Activated T-helper 1 cell treated with anti-CD3 and anti-CD28 coated beads, Interleukin-2, amount 50 U/mL, for 16 hours (primary cell): Measurements from ENCODE around the gene GDI2.
"Not testable (repeated sequence)": the region's sequence is repeated elsewhere in the genome, so short reads cannot be mapped to it uniquely, and the experiment has no call there.

Experiments used
- DNase-seq, 2 donors: peaks; one replicate each; pipeline ENCODE4 v3.0.0-alpha.2; 2020; ENCODE audit warnings: low read depth in 1 of 2, low spot score in 1 of 2

GDI2 gene

GRCh38 chr10:5788969-5789368 is 24.3 kb downstream of the GDI2 start:
- DNase-seq = no peak

- no peak for DNase-seq
Observed at GRCh38 chr10:5783300-5783699, 29.9 kb downstream of the GDI2 start.

GRCh38 chr10:5782174-5782573 is 31.1 kb downstream of the GDI2 start:
- no peak for DNase-seq

- no peak for DNase-seq
Observed at GRCh38 chr10:5779730-5780129, 33.5 kb downstream of the GDI2 start.

GRCh38 chr10:5777758-5778157 is 35.5 kb downstream of the GDI2 start:
- DNase-seq = not testable (repeated sequence)

- DNase-seq = no peak
Observed at GRCh38 chr10:5776881-5777197, 36.4 kb downstream of the GDI2 start.

GRCh38 chr10:5776136-5776880 is 36.9 kb downstream of the GDI2 start:
- DNase-seq = no peak

- peak; percentile 66 to 67 for DNase-seq
Observed at GRCh38 chr10:5775685-5776084, 37.5 kb downstream of the GDI2 start.

- DNase-seq = no peak
Observed at GRCh38 chr10:5774987-5775620, 38.1 kb downstream of the GDI2 start.

- DNase-seq = no peak
Observed at GRCh38 chr10:5766189-5766588, 47.0 kb downstream of the GDI2 start.

GRCh38 chr10:5765617-5766016 is 47.6 kb downstream of the GDI2 start:
- no peak for DNase-seq

- DNase-seq = no peak
Observed at GRCh38 chr10:5764422-5765297, 48.6 kb downstream of the GDI2 start.

- DNase-seq = no peak
Observed at GRCh38 chr10:5762531-5762930, 50.7 kb downstream of the GDI2 start.

- no peak for DNase-seq
Observed at GRCh38 chr10:5761220-5761619, 52.0 kb downstream of the GDI2 start.

GRCh38 chr10:5760515-5760914 is 52.7 kb downstream of the GDI2 start:
- DNase-seq = no peak

GRCh38 chr10:5758927-5759326 is 54.3 kb downstream of the GDI2 start:
- DNase-seq = no peak

GRCh38 chr10:5757766-5758517 is 55.3 kb downstream of the GDI2 start:
- no peak for DNase-seq

- no peak for DNase-seq
Observed at GRCh38 chr10:5752301-5752871, 60.8 kb downstream of the GDI2 start.

- no peak for DNase-seq
Observed at GRCh38 chr10:5751601-5752253, 61.5 kb downstream of the GDI2 start.

- DNase-seq = no peak
Observed at GRCh38 chr10:5748394-5748803, 64.8 kb downstream of the GDI2 start.
